Measurements from ENCODE around the gene MCF2L2. TPM values are rescaled to one million over a fixed set of nuclear protein-coding genes. Genes with fewer than 3 reads are reported as not detected.

The MCF2L2 gene
- total and polyA plus RNA-seq, 2 experiments from 2014 or later: 4.4 to 12.9 TPM

GRCh38 chr3:183211352-183211751 is 217.1 kb downstream of the MCF2L2 start:
- Histone ChIP-seq H3K27me3 (no peaks in the 10 kb centered on the region), H3K27ac (no peak overlapping the region), H3K4me3 (no peak overlapping the region), H3K36me3 (peaks cover 4% of the 10 kb centered on the region), H3K9me3 (ENCODE audit: low read depth) (no peaks in the 10 kb centered on the region), H3K4me1 (ENCODE audit: low read depth) (no peaks in the 10 kb centered on the region)
- DNase-seq (ENCODE audit: low read depth in 1 of 2, low spot score in 1 of 2): no peak
- TF ChIP-seq CTCF (IDR thresholded peaks at IDR 0.05; ENCODE audit: low read depth, low read length): no peak

- TF ChIP-seq CTCF (IDR thresholded peaks at IDR 0.05; ENCODE audit: low read depth, low read length): no peak
Measured at GRCh38 chr3:183210862-183211341, 217.5 kb downstream of the MCF2L2 start.

DNA sequence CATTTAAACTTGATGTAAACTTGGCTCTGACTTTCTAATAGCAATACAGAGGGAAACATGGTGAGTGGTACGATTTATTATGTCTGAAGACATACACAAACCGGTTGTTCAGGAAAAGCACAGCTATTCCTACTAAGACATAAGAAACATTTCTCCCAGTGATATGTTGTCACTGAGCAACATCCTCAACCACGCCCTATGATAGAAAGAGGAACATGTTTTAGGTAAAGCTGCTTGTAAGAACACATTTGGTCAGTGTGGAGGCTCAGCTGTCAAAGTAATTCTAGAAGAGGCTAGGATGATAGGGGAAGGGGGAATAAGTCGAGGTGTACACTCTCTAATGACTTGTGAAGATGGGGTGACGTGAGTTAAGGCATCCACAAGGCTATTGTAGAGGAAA is 218.1 kb downstream of the MCF2L2 start:
- Histone ChIP-seq H3K36me3 (peaks cover 4% of the 10 kb centered on the region), H3K27ac (no peak overlapping the region), H3K27me3 (no peaks in the 10 kb centered on the region), H3K4me3 (no peak overlapping the region), H3K4me1 (ENCODE audit: low read depth) (no peaks in the 10 kb centered on the region), H3K9me3 (ENCODE audit: low read depth) (no peaks in the 10 kb centered on the region)
- no peak for TF ChIP-seq CTCF (IDR thresholded peaks at IDR 0.05; ENCODE audit: low read depth, low read length)
- no peak for DNase-seq (ENCODE audit: low read depth in 1 of 2, low spot score in 1 of 2)

More at GRCh38 chr3:183210862-183211341, 217.5 kb downstream of the MCF2L2 start:
- Histone ChIP-seq H3K4me3 (no peak overlapping the region), H3K27ac (no peak overlapping the region), H3K9me3 (ENCODE audit: low read depth) (no peaks in the 10 kb centered on the region), H3K4me1 (ENCODE audit: low read depth) (no peaks in the 10 kb centered on the region), H3K27me3 (no peaks in the 10 kb centered on the region), H3K36me3 (peaks cover 4% of the 10 kb centered on the region)
- no peak for DNase-seq (ENCODE audit: low read depth in 1 of 2, low spot score in 1 of 2)

DNA sequence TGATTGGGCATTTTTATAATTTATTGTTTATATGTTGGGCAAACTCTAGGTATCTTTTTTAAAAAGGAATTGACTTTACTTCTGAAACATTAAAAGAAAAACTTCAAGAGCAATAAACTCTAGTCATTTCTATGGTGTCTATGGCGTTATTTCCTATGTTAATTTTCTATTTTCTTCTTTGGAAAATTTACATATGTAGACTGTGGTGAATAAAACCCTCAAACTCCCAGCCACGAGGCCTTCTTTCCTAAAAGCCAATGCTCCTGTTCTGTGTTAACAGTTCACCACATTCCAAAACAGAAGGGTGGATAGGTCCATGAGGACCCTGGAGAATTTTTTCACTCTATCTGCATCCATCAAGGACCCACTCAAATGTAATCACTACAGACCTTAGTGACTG is 219.6 kb downstream of the MCF2L2 start:
- Histone ChIP-seq H3K4me3 (no peak overlapping the region), H3K36me3 (no peaks in the 10 kb centered on the region), H3K9me3 (ENCODE audit: low read depth) (no peaks in the 10 kb centered on the region), H3K27me3 (no peaks in the 10 kb centered on the region), H3K4me1 (ENCODE audit: low read depth) (no peaks in the 10 kb centered on the region), H3K27ac (no peak overlapping the region)
- no peak for DNase-seq (ENCODE audit: low read depth in 1 of 2, low spot score in 1 of 2)
- no peak for TF ChIP-seq CTCF (IDR thresholded peaks at IDR 0.05; ENCODE audit: low read depth, low read length)

DNA sequence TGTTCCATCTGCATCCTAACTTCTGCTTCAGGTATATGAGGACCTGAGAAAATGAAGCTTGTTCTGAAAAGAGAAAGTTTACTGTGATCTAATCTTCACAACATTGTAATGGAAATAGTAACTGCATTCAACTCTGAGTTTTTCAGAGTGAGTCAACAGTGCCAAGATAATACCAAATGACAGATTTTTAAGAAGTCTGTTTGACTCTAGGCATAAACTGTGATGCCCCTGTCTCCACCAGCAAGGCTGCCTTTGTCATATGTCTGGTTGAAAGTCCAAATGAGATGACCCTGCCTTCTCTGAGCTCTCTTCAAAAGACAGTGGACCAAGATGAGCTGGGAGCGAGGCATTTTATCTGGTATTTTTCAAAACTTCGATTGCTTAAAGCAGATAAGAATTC is 220.2 kb downstream of the MCF2L2 start:
- Histone ChIP-seq H3K27ac (no peak overlapping the region), H3K4me1 (ENCODE audit: low read depth) (no peaks in the 10 kb centered on the region), H3K27me3 (no peaks in the 10 kb centered on the region), H3K4me3 (no peak overlapping the region), H3K36me3 (no peaks in the 10 kb centered on the region), H3K9me3 (ENCODE audit: low read depth) (no peaks in the 10 kb centered on the region)
- no peak for DNase-seq (ENCODE audit: low read depth in 1 of 2, low spot score in 1 of 2)
- no peak for TF ChIP-seq CTCF (IDR thresholded peaks at IDR 0.05; ENCODE audit: low read depth, low read length)

GRCh38 chr3:183203670-183204069 is 224.7 kb downstream of the MCF2L2 start:
- Histone ChIP-seq H3K27ac (no peak overlapping the region), H3K27me3 (no peaks in the 10 kb centered on the region), H3K36me3 (no peaks in the 10 kb centered on the region), H3K4me1 (ENCODE audit: low read depth) (no peaks in the 10 kb centered on the region), H3K9me3 (ENCODE audit: low read depth) (no peaks in the 10 kb centered on the region), H3K4me3 (no peak overlapping the region)
- no peak for DNase-seq (ENCODE audit: low read depth in 1 of 2, low spot score in 1 of 2)
- TF ChIP-seq CTCF (IDR thresholded peaks at IDR 0.05; ENCODE audit: low read depth, low read length): no peak
